Activated effector memory CD4-positive, alpha-beta T cell treated with anti-CD3 and anti-CD28 coated beads, Interleukin-2, amount 50 U/mL, for 16 hours (primary cell): ENCODE results near the gene ARL6IP5.

ENCODE experiments used
- DNase-seq: peaks from one replicate; pipeline ENCODE4 v3.0.0-alpha.2; 2020

Gene ARL6IP5

GRCh38 chr3:69085833-69086722 lies 1.3 kb downstream of the ARL6IP5 start:
- peak; percentile 91 for DNase-seq

GRCh38 chr3:69087030-69087791 lies 2.5 kb downstream of the ARL6IP5 start:
- no peak for DNase-seq

GRCh38 chr3:69088063-69088462 lies 3.3 kb downstream of the ARL6IP5 start:
- DNase-seq, result no peak

- no peak for DNase-seq
Observed at GRCh38 chr3:69090021-69090420, 5.3 kb downstream of the ARL6IP5 start.

- no peak for DNase-seq
Observed at GRCh38 chr3:69091389-69092029, 6.8 kb downstream of the ARL6IP5 start.

GRCh38 chr3:69092030-69092516 lies 7.3 kb downstream of the ARL6IP5 start:
- no peak for DNase-seq

GRCh38 chr3:69094467-69095205 lies 9.9 kb downstream of the ARL6IP5 start:
- no peak for DNase-seq

- peak; percentile 71 for DNase-seq
Observed at GRCh38 chr3:69095636-69096035, 10.9 kb downstream of the ARL6IP5 start.

- no peak for DNase-seq
Observed at GRCh38 chr3:69096299-69096698, 11.6 kb downstream of the ARL6IP5 start.

GRCh38 chr3:69097407-69098086 lies 12.8 kb downstream of the ARL6IP5 start:
- no peak for DNase-seq

- DNase-seq, result no peak
Observed at GRCh38 chr3:69099576-69099975, 14.8 kb downstream of the ARL6IP5 start.

- no peak for DNase-seq
Observed at GRCh38 chr3:69102384-69102783, 17.6 kb downstream of the ARL6IP5 start.

- DNase-seq, result no peak
Observed at GRCh38 chr3:69103123-69103522, 18.4 kb downstream of the ARL6IP5 start.

- no peak for DNase-seq
Observed at GRCh38 chr3:69104586-69104985, 19.8 kb downstream of the ARL6IP5 start.

- no peak for DNase-seq
Observed at GRCh38 chr3:69105320-69105719, 20.6 kb downstream of the ARL6IP5 start.

- DNase-seq, result no peak
Observed at GRCh38 chr3:69107841-69108240, 23.1 kb downstream of the ARL6IP5 start.

- DNase-seq, result no peak
Observed at GRCh38 chr3:69108811-69109210, 24.1 kb downstream of the ARL6IP5 start.

- no peak for DNase-seq
Observed at GRCh38 chr3:69110941-69111546, 26.3 kb downstream of the ARL6IP5 start.

- no peak for DNase-seq
Observed at GRCh38 chr3:69113536-69113935, 28.8 kb downstream of the ARL6IP5 start.

- no peak for DNase-seq
Observed at GRCh38 chr3:69115731-69116130, 31.0 kb downstream of the ARL6IP5 start.

GRCh38 chr3:69116162-69116561 lies 31.4 kb downstream of the ARL6IP5 start:
- DNase-seq, result no peak

GRCh38 chr3:69116897-69117296 lies 32.2 kb downstream of the ARL6IP5 start:
- DNase-seq, result no peak
